Trophoblast cell (in vitro differentiated cells and primary cell): ENCODE results near the gene ARFIP1.

Experiments
- DNase-seq, 2 donors: peaks; one replicate each; pipeline ENCODE4 v3.0.0-alpha.2; 2016
- H2AFZ ChIP-seq: 2 replicates; pipeline ENCODE4 v1.6.1; 2013; ENCODE audit warnings: low read length, moderate library complexity, mild to moderate bottlenecking; ENCODE audit not compliant: insufficient read depth, poor library complexity
- H2AK5ac ChIP-seq: 2 replicates; pipeline ENCODE4 v1.6.1; 2013; ENCODE audit warnings: mild to moderate bottlenecking, low read length
- H2BK120ac ChIP-seq: 2 replicates; pipeline ENCODE4 v1.6.1; 2013; ENCODE audit warnings: low read length, mild to moderate bottlenecking, moderate library complexity; ENCODE audit not compliant: insufficient read depth, poor library complexity
- H2BK12ac ChIP-seq: 2 replicates; pipeline ENCODE4 v1.6.1; 2013; ENCODE audit warnings: mild to moderate bottlenecking, low read length, moderate library complexity
- H2BK5ac ChIP-seq: 2 replicates; pipeline ENCODE4 v1.6.1; 2013; ENCODE audit warnings: low read length, low read depth, moderate library complexity, mild to moderate bottlenecking; ENCODE audit not compliant: poor library complexity
- H3K14ac ChIP-seq: 2 replicates; pipeline ENCODE4 v1.6.1; 2013; ENCODE audit warnings: mild to moderate bottlenecking, low read length
- H3K18ac ChIP-seq: 2 replicates; pipeline ENCODE4 v1.6.1; 2013; ENCODE audit warnings: mild to moderate bottlenecking, low read length
- H3K23ac ChIP-seq: 2 replicates; pipeline ENCODE4 v1.6.1; 2013; ENCODE audit warnings: low read length
- H3K27ac ChIP-seq: 2 replicates; pipeline ENCODE4 v1.5.1; 2013; ENCODE audit warnings: low read depth, mild to moderate bottlenecking, inconsistent platforms, low read length, moderate library complexity
- H3K27me3 ChIP-seq: 2 replicates; pipeline ENCODE4 v1.6.1; 2013; ENCODE audit warnings: inconsistent platforms, mild to moderate bottlenecking, low read length, moderate library complexity; ENCODE audit not compliant: insufficient read depth
- H3K36me3 ChIP-seq, 2 experiments: 1 replicate in 1 of 2; 2 replicates in 1 of 2; pipeline ENCODE4 v1.6.1; 2013; ENCODE audit warnings: low read length in 2 of 2, mild to moderate bottlenecking in 2 of 2, moderate library complexity in 1 of 2; ENCODE audit not compliant: insufficient read depth in 2 of 2, control insufficient read depth in 1 of 2
- H3K4ac ChIP-seq: 2 replicates; pipeline ENCODE4 v1.6.1; 2013; ENCODE audit warnings: low read depth, mild to moderate bottlenecking, low read length, moderate library complexity
- H3K4me1 ChIP-seq, 2 experiments: 1 replicate in 1 of 2; 2 replicates in 1 of 2; pipeline ENCODE4 v1.6.1; 2013; ENCODE audit warnings: low read length in 2 of 2, mild to moderate bottlenecking in 2 of 2, moderate library complexity in 1 of 2; ENCODE audit not compliant: insufficient read depth in 2 of 2, control insufficient read depth in 1 of 2
- H3K4me2 ChIP-seq: 2 replicates; pipeline ENCODE4 v1.6.1; 2013; ENCODE audit warnings: inconsistent platforms, mild to moderate bottlenecking, low read length, moderate library complexity
- H3K4me3 ChIP-seq: 2 replicates; pipeline ENCODE4 v1.5.1; 2013; ENCODE audit warnings: mild to moderate bottlenecking, low read depth, low read length, inconsistent platforms
- H3K79me1 ChIP-seq: one replicate; pipeline ENCODE4 v1.6.1; 2013; ENCODE audit warnings: low read length
- H3K79me2 ChIP-seq: 2 replicates; pipeline ENCODE4 v1.6.1; 2013; ENCODE audit warnings: low read length, mild to moderate bottlenecking; ENCODE audit not compliant: control insufficient read depth, insufficient read depth, poor library complexity
- H3K9ac ChIP-seq: 2 replicates; pipeline ENCODE4 v1.6.1; 2013; ENCODE audit warnings: mild to moderate bottlenecking, low read length
- H3K9me3 ChIP-seq: 2 replicates; pipeline ENCODE4 v1.6.1; 2013; ENCODE audit warnings: low read depth, mild to moderate bottlenecking, control low read depth, inconsistent platforms, low read length; ENCODE audit not compliant: insufficient read depth
- H4K12ac ChIP-seq: 2 replicates; pipeline ENCODE4 v1.6.1; 2013; ENCODE audit warnings: low read depth, mild to moderate bottlenecking, low read length, moderate library complexity
- H4K8ac ChIP-seq: 2 replicates; pipeline ENCODE4 v1.6.1; 2013; ENCODE audit warnings: low read depth, mild to moderate bottlenecking, low read length, moderate library complexity
- H4K91ac ChIP-seq: one replicate; pipeline ENCODE4 v1.6.1; 2013; ENCODE audit warnings: low read depth, mild to moderate bottlenecking, low read length, moderate library complexity
- WGBS: extraction: QIAGEN DNeasy Blood & Tissue Kit; methylation state at CpG from one replicate; pipeline ENCODE4 v1.1.7; 2013; ENCODE audit warnings: missing lambda C conversion rate; ENCODE audit not compliant: insufficient read length, insufficient coverage; ENCODE audit errors: extremely low coverage; 5-methylcytosine and 5-hydroxymethylcytosine counted together

The ARFIP1 gene

DNA sequence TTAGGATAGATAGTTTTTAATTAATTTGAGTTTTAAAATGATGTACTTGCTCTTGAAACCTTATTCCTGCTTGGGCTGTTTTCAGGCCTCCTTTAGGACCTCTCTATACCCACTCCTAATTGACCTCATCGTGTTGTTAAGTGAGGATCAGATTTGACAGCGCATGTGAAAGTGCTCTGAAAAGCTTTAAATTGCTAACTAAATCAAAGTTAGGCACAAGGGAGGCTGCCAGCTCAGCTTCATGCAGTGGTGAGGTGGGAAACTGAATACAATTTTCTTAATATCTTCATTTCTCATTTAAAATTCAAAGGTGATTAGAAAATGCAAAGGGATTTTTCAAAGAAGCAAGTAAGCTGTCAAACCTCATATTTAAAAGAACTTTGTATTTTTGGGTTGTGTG, 176.4 kb downstream of the ARFIP1 start:
- no peak overlapping the region for H2AK5ac ChIP-seq
- no peak overlapping the region for H3K14ac ChIP-seq
- H3K9me3 ChIP-seq, result no peaks in the 10 kb centered on the region
- H3K27ac ChIP-seq, result no peak overlapping the region
- H3K23ac ChIP-seq, result no peak overlapping the region
- no peaks in the 10 kb centered on the region for H3K4me1 ChIP-seq
- peaks cover 26 to 31% of the 10 kb centered on the region in 2 experiments for H3K36me3 ChIP-seq
- H3K4me3 ChIP-seq, result no peak overlapping the region
- no peaks in the 10 kb centered on the region for H3K79me2 ChIP-seq
- no peak overlapping the region for H4K8ac ChIP-seq
- no peak overlapping the region for H4K91ac ChIP-seq
- no peaks in the 10 kb centered on the region for H3K27me3 ChIP-seq
- no peak overlapping the region for H2AFZ ChIP-seq
- no peak overlapping the region for H4K12ac ChIP-seq
- no peak overlapping the region for H2BK120ac ChIP-seq
- no peak for DNase-seq
- no peak overlapping the region for H3K4me2 ChIP-seq
- H3K18ac ChIP-seq, result no peak overlapping the region
- no peak overlapping the region for H2BK12ac ChIP-seq
- H2BK5ac ChIP-seq, result no peak overlapping the region
- WGBS, result no CpG with 5 or more reads among the region's 2 CpGs
- no peaks in the 10 kb centered on the region for H3K79me1 ChIP-seq
- H3K9ac ChIP-seq, result no peak overlapping the region
- no peak overlapping the region for H3K4ac ChIP-seq

- Histone ChIP-seq H3K4me2 (no peak overlapping the region), H3K4me1 (no peaks in the 10 kb centered on the region), H3K9me3 (no peaks in the 10 kb centered on the region), H3K36me3 (peaks cover 29 to 34% of the 10 kb centered on the region in 2 experiments), H4K8ac (no peak overlapping the region), H3K27ac (no peak overlapping the region), H2BK5ac (no peak overlapping the region), H3K14ac (no peak overlapping the region), H4K12ac (no peak overlapping the region), H3K9ac (no peak overlapping the region), H3K27me3 (no peaks in the 10 kb centered on the region), H3K4me3 (no peak overlapping the region), H3K18ac (no peak overlapping the region), H2BK120ac (no peak overlapping the region), H3K23ac (no peak overlapping the region), H2BK12ac (no peak overlapping the region), H3K79me2 (no peaks in the 10 kb centered on the region), H3K79me1 (no peaks in the 10 kb centered on the region), H2AK5ac (no peak overlapping the region), H4K91ac (no peak overlapping the region), H3K4ac (no peak overlapping the region), H2AFZ (no peak overlapping the region)
- no CpG with 5 or more reads among the region's 12 CpGs for WGBS
- no peak for DNase-seq
Measured at GRCh38 chr4:152956650-152957436, 177.1 kb downstream of the ARFIP1 start.

DNA sequence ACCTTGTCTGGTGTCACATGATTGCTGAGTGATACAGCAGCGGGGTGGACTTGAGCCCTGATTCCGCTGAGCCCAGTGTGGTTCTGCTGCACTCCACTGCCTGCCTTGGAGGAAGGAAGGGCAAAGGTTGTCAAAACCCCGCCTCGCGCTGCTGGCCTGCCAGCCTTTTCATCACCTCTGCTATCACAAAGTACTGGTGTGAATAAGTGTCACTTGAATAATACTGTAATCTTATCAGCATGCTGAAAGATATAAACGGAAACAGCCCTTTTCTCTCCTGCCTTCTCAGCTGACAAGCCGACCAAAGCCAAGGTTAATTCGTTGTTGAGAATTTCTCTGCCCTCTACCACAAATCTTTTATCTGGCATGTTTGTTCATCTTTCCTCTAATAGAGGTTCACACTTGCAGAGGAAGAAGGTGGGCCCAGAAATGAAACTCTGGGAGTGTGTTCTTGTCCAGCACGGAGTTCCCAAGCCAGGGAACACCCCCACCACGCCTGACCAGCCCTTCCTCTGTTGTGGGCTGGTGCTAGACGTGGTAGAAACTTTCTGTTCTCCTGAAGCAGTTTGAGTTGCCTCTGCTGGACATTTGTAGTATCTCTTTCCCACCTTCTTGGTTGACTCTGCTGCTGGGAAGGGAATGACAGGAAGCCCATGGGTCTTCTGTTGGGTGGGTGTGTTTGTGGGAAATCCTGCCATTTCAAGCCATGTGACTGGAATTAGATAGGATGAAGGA, 177.8 kb downstream of the ARFIP1 start:
- H2AFZ ChIP-seq, result no peak overlapping the region
- H3K4ac ChIP-seq, result no peak overlapping the region
- no peak overlapping the region for H3K18ac ChIP-seq
- H3K9ac ChIP-seq, result no peak overlapping the region
- H4K8ac ChIP-seq, result no peak overlapping the region
- H3K27me3 ChIP-seq, result no peaks in the 10 kb centered on the region
- DNase-seq, result no peak
- H3K4me1 ChIP-seq, result no peaks in the 10 kb centered on the region
- H4K12ac ChIP-seq, result no peak overlapping the region
- no CpG with 5 or more reads among the region's 11 CpGs for WGBS
- H2BK120ac ChIP-seq, result no peak overlapping the region
- H3K23ac ChIP-seq, result no peak overlapping the region
- no peak overlapping the region for H2BK5ac ChIP-seq
- no peak overlapping the region for H2AK5ac ChIP-seq
- no peak overlapping the region for H3K27ac ChIP-seq
- H3K79me2 ChIP-seq, result no peaks in the 10 kb centered on the region
- no peak overlapping the region for H3K14ac ChIP-seq
- H3K4me2 ChIP-seq, result no peak overlapping the region
- no peak overlapping the region for H3K4me3 ChIP-seq
- H3K9me3 ChIP-seq, result no peaks in the 10 kb centered on the region
- no peaks in the 10 kb centered on the region for H3K79me1 ChIP-seq
- no peak overlapping the region for H2BK12ac ChIP-seq
- H4K91ac ChIP-seq, result no peak overlapping the region
- peaks cover 29 to 34% of the 10 kb centered on the region in 2 experiments for H3K36me3 ChIP-seq

DNA sequence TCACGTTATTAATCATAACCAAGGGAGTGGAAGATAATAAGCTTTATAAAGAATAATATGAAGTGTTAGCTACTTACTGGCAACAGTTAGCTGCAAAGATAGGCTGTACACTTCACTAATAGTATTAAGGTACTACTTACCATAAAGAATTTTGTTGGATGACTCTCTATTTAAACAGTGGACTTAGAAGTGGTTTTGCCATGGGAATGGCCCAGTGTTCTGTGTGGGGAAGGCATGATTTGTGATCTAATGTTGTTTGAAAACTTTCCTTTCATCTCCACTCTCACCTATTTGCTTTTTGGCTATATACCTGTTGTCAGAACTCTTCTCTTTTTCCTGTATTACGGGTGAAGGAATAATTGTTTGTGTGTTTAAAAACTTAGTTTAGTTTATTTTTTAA, 179.3 kb downstream of the ARFIP1 start:
- Histone ChIP-seq H4K91ac (no peak overlapping the region), H4K8ac (no peak overlapping the region), H3K9me3 (no peaks in the 10 kb centered on the region), H3K79me1 (no peaks in the 10 kb centered on the region), H3K23ac (no peak overlapping the region), H3K4ac (no peak overlapping the region), H2BK12ac (no peak overlapping the region), H3K14ac (no peak overlapping the region), H3K4me2 (no peak overlapping the region), H2AK5ac (no peak overlapping the region), H3K18ac (no peak overlapping the region), H4K12ac (no peak overlapping the region), H2BK120ac (no peak overlapping the region), H3K4me1 (peaks cover 0 to 5% of the 10 kb centered on the region in 2 experiments), H3K79me2 (no peaks in the 10 kb centered on the region), H2BK5ac (no peak overlapping the region), H3K27ac (no peak overlapping the region), H3K9ac (no peak overlapping the region), H3K4me3 (no peak overlapping the region), H2AFZ (no peak overlapping the region), H3K27me3 (no peaks in the 10 kb centered on the region), H3K36me3 (peaks cover 25 to 33% of the 10 kb centered on the region in 2 experiments)
- no CpG with 5 or more reads among the region's 2 CpGs for WGBS
- no peak for DNase-seq
